Measurements from ENCODE around the gene TRPV4. TPM values are rescaled to one million over a fixed set of nuclear protein-coding genes. Genes with fewer than 3 reads are reported as not detected.

The TRPV4 gene
- total and polyA plus RNA-seq, 7 donors = 0.03 to 0.11 (median 0.07) TPM; not detected in 1

GRCh38 chr12:109781668-109782325 is 51.4 kb downstream of the TRPV4 start:
- Histone ChIP-seq H3K27me3 (ENCODE audit: insufficient read depth in 3 of 3, low read length in 2 of 3) (no peaks in the 10 kb centered on the region), H3K4me3 (no peak overlapping the region), H3K27ac (no peak overlapping the region), H3K4me1 (no peaks in the 10 kb centered on the region), H3K9me3 (no peaks in the 10 kb centered on the region), H3K36me3 (ENCODE audit: insufficient read depth in 1 of 2, low read depth in 1 of 2) (no peaks in the 10 kb centered on the region)
- intact Hi-C loops (cut with DNase I) = no loop called here
- TF ChIP-seq, protein P1, sequence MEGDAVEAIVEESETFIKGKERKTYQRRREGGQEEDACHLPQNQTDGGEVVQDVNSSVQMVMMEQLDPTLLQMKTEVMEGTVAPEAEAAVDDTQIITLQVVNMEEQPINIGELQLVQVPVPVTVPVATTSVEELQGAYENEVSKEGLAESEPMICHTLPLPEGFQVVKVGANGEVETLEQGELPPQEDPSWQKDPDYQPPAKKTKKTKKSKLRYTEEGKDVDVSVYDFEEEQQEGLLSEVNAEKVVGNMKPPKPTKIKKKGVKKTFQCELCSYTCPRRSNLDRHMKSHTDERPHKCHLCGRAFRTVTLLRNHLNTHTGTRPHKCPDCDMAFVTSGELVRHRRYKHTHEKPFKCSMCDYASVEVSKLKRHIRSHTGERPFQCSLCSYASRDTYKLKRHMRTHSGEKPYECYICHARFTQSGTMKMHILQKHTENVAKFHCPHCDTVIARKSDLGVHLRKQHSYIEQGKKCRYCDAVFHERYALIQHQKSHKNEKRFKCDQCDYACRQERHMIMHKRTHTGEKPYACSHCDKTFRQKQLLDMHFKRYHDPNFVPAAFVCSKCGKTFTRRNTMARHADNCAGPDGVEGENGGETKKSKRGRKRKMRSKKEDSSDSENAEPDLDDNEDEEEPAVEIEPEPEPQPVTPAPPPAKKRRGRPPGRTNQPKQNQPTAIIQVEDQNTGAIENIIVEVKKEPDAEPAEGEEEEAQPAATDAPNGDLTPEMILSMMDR (IDR thresholded peaks at IDR 0.05) = no peak
- ATAC-seq = no peak
- no peak for DNase-seq
- WGBS, 3 donors = 76 to 84% (median 77%) methylated on average over 10 of the region's 10 CpGs

- no peaks in the 10 kb centered on the region for H3K27me3 ChIP-seq (ENCODE audit: insufficient read depth in 3 of 3, low read length in 2 of 3)
- intact Hi-C loops (cut with DNase I) = loop anchor here in 1 of 2 donors (5.0 kb wide), 1 partner anchor 352 kb away; no protein-coding TSS in a partner anchor
Observed at GRCh38 chr12:109779382-109779781, 53.8 kb downstream of the TRPV4 start.

GRCh38 chr12:109778684-109779083 is 54.5 kb downstream of the TRPV4 start:
- ATAC-seq (no peak), DNase-seq (no peak)
- 47 to 100% (median 97%) methylated on average over 1 of the region's 1 CpG for WGBS, 3 donors
- H3K36me3 ChIP-seq (ENCODE audit: insufficient read depth in 1 of 2, low read depth in 1 of 2) = no peaks in the 10 kb centered on the region
- H3K4me3 ChIP-seq = no peak overlapping the region
- no peaks in the 10 kb centered on the region for H3K9me3 ChIP-seq
- no peak overlapping the region for H3K27ac ChIP-seq
- intact Hi-C loops (cut with DNase I) = loop anchor here in 1 of 2 donors (5.0 kb wide), 1 partner anchor 351 kb away; no protein-coding TSS in a partner anchor
- H3K27me3 ChIP-seq (ENCODE audit: insufficient read depth in 3 of 3, low read length in 2 of 3) = no peaks in the 10 kb centered on the region
- TF ChIP-seq, protein P1 (IDR thresholded peaks at IDR 0.05) = no peak
- no peaks in the 10 kb centered on the region for H3K4me1 ChIP-seq

More at GRCh38 chr12:109779382-109779781, 53.8 kb downstream of the TRPV4 start:
- Histone ChIP-seq H3K9me3 (no peaks in the 10 kb centered on the region), H3K4me3 (no peak overlapping the region), H3K27ac (no peak overlapping the region), H3K4me1 (no peaks in the 10 kb centered on the region), H3K36me3 (ENCODE audit: insufficient read depth in 1 of 2, low read depth in 1 of 2) (no peaks in the 10 kb centered on the region)
- DNase-seq (peak; percentile 1), ATAC-seq (peak in 1 of 4 donors; percentile 55)
- 86 to 87% (median 86%) methylated on average over 6 of the region's 6 CpGs for WGBS, 3 donors
- TF ChIP-seq, protein P1 (IDR thresholded peaks at IDR 0.05) = no peak

DNA sequence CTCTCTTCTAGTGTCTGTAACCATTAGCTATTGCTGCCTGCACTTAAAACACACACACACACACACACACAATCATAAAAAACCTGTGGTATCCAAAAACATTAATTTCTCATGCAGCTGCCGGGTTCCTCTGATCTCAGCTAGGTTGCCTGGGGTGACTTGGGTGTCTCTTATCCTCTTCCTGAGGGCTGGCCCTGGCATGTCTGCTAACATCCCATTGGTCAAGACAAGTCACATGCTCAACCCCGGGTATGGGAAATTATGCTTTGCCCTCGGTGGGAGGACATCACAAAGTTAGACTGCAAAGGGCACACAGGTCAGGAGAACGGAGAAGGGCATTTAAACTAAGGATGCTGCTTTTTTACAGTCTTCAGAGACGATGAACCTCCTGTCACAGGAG is 55.7 kb downstream of the TRPV4 start:
- no peak for ATAC-seq
- no peak overlapping the region for H3K4me3 ChIP-seq
- H3K27me3 ChIP-seq (ENCODE audit: insufficient read depth in 3 of 3, low read length in 2 of 3) = no peaks in the 10 kb centered on the region
- intact Hi-C loops (cut with DNase I) = loop anchor here in 1 of 2 donors (5.0 kb wide), 1 partner anchor 350 kb away; no protein-coding TSS in a partner anchor
- H3K36me3 ChIP-seq (ENCODE audit: insufficient read depth in 1 of 2, low read depth in 1 of 2) = no peaks in the 10 kb centered on the region
- WGBS, 3 donors = 32 to 35% (median 33%) methylated on average over 5 of the region's 5 CpGs
- DNase-seq = peak; percentile 3 to 7
- H3K4me1 ChIP-seq = peaks cover 10% of the 10 kb centered on the region
- TF ChIP-seq, protein P1 (IDR thresholded peaks at IDR 0.05) = no peak
- H3K9me3 ChIP-seq = no peaks in the 10 kb centered on the region
- H3K27ac ChIP-seq = no peak overlapping the region
